ENCODE results near the gene GRIP2.

Gene GRIP2

DNA sequence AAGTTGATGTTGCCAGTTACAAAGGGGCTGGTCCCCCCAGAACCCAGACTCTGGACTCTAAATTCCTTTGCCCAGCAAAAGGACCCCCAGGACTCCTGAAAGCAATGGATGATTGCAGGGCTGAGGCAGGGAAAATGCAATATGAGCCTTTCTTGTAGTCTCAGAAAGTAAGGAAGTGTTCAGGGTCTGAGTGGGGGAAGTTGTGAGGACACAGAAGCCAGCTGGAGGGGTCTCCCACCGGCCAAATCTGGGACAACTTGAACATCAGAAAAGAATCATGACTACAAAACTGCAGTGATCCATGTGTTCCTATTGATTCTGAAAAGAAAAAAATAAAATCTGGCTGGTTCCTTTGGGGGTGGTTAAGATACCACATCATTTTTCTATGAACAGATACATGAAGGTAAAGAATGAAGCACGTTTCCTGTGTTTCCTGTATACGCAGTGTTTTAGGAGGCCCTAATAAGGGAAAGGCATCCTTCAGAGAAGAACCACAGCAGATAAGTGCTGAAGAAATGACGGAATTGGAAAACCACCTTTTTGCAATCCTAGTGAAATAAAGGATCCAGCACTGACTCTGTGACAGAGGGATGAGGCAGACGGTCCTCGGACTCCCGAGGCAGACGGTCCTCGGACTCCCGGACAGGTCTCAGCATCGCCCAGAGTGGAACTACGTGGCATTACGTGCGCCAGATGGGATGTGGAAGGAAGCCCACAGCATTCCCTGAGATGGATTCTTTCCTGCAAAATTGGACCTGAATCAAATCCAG lies 22.2 kb upstream of the GRIP2 start:
- in situ Hi-C loops (cut with MboI; ENCODE audit: low sequenced_read_pairs), result no loop called here

DNA sequence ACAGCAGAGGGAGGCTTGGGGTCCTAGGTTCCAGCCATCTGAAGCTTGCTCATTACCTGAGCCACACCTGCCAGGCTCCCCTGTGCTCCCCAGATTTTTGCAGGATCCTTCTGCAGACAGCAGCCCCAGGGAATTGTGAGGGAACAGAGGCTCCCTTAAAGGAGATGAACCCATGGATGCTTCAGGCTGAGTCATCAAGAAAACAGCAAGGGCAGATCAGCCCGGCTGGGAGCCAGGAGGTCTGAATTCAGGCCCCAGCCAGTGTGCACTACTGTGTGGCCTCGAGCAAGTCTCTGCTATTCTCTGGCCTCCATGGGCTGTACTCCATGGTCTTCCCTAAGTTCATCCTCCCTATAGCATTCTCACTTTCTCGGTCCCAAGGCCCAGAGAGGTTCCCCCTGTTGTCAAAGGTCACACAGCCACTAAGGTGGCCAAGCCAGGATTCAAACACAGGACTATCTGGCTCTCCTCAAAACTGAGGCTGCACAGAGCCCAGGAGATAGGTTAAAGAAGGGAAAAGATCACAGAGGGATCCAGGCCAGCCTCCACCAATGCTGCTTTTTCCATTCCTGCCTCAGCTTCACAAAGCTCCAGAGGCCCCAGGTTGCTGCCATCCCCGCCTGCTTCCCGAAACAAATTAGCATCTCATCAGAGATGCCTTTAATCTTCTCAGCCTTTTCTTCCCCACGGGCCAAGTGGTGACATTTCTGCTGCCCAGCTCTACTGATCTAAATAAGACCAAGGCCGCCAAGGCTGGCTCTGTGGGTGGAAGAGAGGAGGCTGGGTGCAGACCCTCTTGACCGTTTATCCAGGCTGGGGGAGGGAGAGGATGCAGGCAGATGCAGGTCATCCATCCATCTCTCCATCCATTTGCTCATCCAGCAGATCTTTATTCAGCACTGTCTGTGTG lies 21.2 kb upstream of the GRIP2 start:
- in situ Hi-C loops (cut with MboI; ENCODE audit: low sequenced_read_pairs), result no loop called here

DNA sequence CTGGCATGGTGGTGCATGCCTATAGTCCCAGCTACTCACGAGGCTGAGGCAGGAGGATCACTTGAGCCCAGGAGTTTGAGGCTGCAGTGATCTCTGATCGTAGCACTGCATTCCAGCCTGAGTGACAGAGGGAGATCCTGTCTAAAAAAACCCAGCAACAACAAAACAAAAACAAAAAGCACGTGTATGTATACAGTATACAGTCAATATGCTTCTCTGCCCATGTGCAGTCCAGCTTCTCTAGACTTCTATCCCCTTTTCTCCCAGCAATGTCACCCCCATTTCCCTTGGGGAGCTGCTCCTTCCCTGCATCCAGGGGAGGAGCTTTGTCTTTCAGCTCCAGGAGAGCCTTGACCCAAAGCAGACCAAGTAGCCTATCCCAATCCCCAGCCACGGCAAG lies 20.0 kb upstream of the GRIP2 start:
- in situ Hi-C loops (cut with MboI; ENCODE audit: low sequenced_read_pairs), result no loop called here

DNA sequence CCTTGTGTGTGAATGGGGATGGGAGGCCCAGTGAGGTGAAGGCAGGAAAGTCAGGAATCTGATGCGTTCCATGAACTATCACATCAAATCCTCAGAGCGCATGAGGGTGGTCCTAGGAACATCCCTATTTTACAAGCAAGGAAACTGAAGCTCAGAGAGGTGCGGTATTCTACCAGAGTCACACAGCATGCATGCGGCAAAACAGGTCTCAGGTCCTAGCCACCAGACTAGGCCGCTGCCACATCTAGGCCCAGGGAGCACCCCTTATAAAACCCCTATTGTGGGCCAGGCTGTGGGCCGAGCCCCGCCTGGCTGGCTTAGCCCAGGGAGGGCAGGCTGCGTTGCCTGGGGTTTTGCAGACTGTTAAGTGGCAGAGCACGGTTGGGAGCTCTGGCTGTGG lies 17.9 kb upstream of the GRIP2 start:
- in situ Hi-C loops (cut with MboI; ENCODE audit: low sequenced_read_pairs), result no loop called here

DNA sequence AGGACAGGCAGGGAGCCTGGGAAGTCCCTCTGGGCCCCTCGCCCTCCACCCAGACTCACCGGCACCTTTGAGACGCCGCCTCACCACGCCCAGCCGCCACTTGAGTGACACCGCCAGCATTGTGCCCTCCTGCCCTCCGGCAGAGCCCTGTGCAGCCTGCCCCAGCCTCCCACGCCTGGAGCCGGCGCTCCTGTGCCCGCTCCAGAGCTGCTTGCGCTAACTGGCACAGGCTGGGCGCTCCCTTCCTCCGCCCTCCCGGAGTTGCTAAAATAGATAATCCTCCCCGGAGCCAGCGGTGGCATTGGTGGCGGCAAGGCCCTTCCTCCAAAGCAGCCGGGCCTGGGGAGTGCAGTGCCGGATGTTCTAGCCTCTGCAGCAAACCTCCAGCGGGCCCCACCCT lies 15.7 kb upstream of the GRIP2 start:
- in situ Hi-C loops (cut with MboI; ENCODE audit: low sequenced_read_pairs), result no loop called here

DNA sequence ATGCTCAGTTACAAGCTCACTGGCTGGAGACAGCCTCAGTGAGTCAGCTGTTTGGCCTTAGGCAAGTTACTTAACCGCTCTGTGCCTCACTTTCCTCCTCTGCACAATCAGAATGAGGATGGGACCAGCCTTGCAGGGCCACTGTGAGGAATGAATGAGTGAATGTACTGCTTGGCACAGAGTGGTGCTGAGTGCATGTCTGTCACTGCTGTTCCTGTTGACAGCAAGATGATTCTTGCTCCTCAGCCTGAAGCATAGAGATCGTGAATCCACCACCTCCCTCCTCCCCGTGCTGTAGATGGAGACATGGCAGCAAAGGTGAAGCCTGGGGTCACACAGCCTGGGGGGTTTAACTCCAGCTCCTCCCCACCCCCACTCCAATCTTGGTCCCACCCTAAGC lies 14.6 kb upstream of the GRIP2 start:
- in situ Hi-C loops (cut with MboI; ENCODE audit: low sequenced_read_pairs), result no loop called here

DNA sequence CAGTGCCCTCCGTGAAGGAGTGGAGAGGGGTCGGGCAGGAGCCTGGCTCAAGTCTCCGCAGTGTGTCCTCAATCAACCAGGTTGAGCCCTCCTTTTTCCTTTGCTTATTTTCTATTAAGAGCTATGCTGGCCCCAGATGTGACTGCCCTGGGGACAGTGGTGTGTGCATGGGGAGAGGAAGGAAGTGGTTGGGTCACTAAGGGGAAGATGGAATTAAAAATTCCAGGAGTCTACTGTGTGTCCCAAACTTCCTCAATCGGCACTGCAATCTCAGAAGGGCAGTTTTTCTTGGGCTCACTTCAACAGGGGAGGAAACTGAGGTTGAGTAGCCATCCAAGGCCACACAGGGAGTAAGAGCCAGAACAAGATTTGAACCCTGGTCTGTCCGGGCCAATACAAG lies 13.7 kb upstream of the GRIP2 start:
- in situ Hi-C loops (cut with MboI; ENCODE audit: low sequenced_read_pairs), result no loop called here

DNA sequence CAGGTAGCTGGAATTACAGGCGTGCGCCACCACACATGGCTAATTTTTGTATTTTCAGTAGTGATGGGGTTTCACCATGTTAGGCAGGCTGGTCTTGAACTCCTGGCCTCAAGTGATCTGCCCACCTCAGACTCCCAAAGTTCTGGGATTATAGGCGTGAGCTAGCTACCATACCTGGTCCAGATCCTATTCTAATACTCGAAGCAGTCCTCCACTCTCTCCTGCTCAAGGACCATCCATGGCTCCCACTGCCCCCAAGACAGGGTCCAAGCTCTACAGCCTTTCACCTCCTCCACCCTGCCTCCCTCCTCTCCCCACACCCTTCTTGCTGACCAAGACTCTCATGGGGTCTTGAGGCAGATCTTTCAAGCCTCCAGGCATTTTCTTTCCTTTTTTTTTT lies 12.6 kb upstream of the GRIP2 start:
- in situ Hi-C loops (cut with MboI; ENCODE audit: low sequenced_read_pairs), result no loop called here

DNA sequence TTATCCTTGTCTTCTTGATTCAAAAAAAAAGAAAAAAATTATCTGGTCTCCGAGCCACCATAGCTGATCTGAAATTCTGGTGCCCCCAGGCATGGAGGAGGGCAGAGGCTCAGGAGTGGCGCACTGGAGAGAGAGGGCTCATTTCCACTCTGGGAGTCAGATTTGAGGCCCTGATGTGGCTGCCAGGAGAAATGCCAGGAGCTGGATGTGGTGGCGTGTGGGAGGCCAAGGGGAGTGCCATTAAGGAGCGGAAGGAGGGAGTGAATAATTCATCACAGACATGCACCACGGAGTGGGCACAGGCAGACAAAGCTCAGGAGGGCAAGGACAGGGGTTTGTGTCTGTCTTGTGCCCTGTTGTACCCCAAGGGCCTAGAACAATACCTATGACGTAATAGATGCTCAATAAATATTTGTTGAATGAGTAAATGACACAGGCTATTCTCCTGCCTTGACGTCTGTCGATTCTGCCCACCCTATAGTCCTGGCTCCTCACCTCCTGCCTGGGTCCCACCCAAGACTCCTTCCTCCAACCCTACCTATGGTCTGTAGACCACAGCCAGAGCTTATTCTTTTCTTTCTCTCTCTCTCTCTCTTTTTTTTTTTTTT lies 12.0 kb upstream of the GRIP2 start:
- in situ Hi-C loops (cut with MboI; ENCODE audit: low sequenced_read_pairs), result no loop called here

DNA sequence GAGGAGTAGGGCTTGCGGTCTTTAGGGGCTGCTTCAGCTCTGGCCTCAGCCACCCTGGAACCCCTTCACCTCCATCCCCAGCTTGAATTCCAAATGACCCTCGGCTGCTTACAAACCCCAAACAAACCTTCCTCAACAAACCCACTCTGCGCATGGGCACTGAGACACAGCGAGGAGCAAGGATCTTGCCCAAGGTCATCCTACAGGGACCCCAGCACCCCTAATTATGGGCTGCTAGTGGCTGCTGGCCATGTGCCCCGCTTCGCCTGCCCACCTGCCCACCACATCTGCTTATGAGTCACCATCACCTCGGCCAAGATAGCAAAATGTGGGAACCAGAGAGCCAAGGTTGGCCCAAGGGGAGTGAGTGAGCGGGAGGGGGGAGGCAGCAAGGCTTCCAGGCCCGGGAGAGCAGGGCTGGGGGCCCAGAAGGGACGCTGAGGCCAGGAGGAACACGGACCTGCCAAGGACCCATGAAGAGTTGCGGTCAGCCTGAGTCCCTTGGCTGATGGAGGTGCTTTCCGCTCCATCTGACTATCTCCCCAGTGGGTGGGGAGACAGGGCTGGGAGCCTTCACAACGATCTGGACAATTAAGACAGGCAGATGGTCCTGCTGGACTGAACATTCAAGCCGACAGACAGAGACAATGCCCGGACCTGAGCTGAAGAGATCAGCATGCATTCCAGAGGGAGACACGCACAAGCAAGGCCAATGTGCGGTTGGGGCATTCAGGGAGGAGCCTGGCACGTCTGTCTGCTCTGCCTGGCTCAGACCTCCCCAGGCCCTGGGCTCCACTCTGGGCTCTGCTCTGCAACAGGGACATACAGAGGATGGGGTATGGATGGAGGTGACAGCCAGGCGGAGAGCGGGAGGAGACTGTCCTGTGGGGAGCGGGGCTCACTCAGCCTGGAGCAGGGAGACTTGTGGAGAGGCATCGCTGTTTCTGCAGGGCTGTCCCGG lies 10.8 kb upstream of the GRIP2 start:
- in situ Hi-C loops (cut with MboI; ENCODE audit: low sequenced_read_pairs), result no loop called here

DNA sequence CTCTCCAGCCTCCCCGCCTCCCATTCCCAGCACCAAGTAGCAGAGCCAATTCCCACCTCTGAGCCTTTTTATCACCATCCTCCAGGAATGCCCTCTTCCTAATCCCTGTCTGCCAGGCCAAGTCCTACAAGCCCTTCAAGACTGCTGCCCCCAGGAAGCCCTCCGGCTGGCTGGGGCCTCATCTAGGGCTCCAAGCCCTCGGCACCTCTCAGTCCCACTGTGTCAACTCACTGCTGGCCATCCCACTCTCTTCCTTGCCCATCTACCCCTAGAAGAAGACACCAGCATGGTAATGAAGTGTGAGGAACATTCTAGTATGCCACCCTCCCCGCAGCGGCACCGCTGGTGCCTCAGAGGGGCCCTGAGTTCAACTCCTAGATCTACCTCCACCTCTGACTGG lies 10.0 kb upstream of the GRIP2 start:
- in situ Hi-C loops (cut with MboI; ENCODE audit: low sequenced_read_pairs), result no loop called here

DNA sequence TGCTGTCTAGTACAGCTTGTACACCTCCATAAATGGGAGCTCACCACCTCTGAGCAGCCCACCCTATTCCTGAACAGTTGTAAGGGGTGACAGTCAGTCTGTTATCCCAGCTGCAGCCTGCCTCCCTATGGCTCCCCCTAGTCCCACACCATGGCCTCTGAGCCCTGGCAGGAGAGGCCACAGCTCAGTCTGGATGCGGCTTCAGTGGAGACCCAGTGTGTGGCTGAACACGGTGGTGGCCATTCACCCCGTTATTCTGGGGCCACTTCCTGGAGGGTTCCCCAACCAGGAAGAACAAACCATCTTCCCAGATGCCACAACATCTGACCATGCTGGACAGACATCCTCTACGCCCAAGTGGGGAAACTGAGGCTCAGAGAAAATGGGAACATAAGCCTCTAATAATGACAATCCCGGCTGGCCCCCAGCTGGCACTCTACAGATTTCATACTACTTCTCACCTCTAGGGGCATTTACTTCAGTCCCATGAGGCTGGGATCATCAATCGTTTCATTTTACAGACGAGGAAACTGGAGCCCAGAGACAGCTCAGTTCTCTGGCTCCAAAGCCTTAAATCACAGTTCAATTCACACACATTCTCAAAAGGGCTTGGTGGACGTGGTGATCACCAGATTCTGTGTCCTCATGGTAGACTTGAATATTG lies 9.2 kb upstream of the GRIP2 start:
- in situ Hi-C loops (cut with MboI; ENCODE audit: low sequenced_read_pairs), result no loop called here

DNA sequence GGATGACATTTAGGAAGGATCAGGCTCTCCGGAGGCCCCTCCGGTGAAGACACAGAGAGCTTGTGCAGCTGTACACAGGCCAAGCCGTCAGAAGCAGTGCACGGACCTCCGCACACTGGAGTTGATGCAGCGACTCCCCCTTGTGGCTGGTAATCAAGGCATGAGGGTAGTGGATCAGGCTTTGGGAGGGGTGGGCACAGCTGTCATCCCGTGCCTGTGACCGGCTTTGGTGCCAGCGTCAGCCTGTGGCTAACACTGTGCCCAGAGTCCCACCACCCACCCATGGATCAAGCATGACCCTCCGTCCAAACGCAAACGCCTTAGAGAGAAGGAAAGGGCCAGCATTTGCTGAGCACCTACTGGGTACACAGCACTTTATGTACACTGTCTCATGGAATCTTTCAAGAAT lies 8.2 kb upstream of the GRIP2 start:
- in situ Hi-C loops (cut with MboI; ENCODE audit: low sequenced_read_pairs), result no loop called here

DNA sequence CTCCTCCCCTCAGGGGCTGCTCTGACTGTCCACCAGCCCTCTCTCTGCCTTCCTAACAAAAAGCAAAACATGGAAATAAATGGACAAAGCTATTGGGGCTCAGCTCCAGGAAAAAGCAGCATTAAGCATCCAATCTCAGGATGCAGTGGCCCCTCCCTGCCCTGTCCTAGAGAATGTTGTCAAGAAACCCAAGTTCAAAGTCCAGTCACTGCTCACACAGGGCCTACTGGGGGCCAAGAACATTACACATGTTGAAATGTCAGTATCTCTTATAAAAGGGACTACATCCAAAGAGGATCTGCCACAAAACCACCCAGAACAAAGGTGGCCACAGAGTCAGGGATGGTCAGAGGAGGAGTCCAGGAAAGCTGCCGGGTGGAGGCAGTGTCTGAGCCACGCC lies 7.6 kb upstream of the GRIP2 start:
- in situ Hi-C loops (cut with MboI; ENCODE audit: low sequenced_read_pairs), result no loop called here

DNA sequence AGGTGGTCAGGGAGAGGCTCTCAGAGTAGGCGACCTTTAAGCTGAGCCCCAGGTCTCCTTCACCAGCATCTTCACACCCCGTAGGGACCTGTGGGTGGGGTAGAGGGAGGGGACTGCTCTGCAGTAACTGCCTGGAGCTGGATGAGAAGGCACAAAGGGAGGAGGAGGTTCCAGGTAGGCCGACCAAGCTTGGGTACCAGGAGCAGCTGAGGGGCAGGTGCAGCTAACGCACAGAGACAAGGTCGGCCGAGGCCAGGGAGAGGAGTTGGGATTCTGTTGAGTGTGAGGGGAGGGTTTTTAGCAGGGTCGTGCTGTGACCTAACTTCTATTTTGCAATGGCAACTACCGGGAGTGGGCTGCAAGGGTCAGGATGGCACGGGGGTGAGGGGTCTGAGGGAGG lies 5.9 kb upstream of the GRIP2 start:
- in situ Hi-C loops (cut with MboI; ENCODE audit: low sequenced_read_pairs), result no loop called here

DNA sequence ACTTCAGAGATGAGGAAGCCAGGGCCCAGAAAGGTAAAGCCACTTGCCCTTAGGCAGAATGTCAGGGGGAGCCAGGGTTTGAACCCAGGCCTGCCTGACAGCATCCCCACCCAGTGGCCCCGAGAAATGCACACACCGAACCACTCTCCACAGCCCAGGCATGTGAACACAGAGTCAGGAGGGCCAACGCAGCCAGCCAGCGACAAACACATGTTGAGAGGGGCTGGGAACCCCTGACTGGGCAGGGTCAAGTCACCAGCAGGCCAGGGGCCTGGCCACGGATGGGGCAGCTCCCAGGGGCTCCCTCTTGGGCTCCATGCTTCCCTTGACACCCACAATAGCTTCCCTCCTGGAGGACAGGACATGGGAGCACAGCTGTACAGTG lies 5.1 kb upstream of the GRIP2 start:
- in situ Hi-C loops (cut with MboI; ENCODE audit: low sequenced_read_pairs), result no loop called here

DNA sequence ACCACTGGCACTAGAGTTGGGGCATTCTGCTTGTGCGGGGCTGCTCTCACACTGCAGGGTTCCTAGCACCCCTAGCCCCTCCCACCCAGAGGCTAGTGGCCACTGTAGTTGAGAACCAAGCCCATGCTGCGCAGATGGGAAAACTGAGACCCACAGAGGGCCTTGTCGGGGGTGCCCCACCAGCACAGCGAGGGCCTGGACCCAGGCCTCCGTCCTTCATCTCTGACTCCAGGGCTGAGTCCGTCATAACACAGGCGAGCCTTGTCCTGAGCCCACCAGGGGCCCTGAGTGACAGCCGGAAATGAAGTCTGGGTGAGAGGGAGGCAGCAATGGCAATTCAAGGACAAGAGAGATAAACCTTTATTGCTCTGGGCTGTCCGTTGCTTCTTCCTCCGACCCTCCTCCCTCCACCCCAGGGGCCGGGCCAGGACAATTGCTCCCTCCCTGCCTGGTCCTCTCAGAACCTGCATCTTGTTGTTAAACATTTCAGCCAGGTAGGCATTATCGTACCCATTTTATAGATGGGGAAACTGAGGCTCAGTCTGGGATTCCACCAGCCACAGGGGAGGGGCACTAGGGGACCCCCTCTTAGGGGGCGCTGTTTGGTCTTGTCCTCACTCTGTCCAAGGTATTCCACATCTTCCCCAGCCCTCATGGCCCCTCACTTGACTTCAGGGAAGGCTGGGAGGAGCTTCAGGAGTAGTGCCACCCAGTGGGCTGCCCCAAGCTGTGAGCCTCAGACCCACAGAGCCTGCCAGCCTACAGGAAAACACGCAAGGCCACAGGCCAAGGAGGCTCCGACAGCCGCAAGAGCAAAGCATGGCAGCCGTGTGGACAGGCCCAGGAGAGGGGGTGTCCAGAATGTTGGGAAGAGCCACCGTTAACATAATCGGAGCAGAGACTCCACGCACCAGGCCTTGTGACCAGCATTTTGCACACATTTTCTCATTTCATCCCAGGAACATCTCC lies 4.4 kb upstream of the GRIP2 start:
- in situ Hi-C loops (cut with MboI; ENCODE audit: low sequenced_read_pairs), result no loop called here

DNA sequence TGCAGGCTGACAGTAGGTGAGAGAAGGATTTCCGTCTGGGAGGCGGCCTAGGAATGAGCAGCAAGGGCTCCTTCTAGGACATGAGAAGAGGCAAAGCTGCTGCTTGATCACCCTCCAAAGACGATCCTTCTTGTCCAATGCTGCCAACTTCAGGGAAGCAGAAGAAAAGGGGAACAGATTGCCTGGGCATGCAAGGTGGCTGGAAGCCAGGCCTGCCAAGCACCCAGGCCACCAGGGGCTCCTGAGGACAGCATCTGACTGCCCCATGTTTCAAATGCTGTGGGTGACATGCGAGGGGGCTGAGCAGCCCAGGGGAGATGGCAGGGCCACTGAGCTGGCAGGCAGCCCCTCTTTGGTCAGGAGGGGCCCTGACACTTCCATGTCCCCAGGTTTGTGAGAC lies 3.3 kb upstream of the GRIP2 start:
- in situ Hi-C loops (cut with MboI; ENCODE audit: low sequenced_read_pairs), result no loop called here

DNA sequence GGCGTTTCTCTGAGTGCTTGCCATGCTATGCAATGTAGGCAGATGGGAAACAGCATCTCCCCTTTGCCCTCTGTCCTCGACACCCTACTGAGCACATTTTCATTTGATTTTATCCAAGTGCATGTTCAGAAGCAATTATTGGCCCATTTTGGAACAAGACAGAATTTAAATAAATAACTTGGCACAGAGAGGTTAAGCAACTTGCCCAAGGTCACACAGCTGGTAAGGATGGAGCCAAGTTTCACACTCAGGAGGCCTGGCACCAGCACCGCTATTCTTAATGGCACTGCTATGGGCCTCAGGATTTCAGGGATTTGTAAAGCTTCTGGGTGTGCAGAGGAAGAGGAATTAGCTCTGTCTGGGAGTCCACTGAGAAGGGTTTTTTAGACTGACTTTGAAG lies 2.5 kb upstream of the GRIP2 start:
- in situ Hi-C loops (cut with MboI; ENCODE audit: low sequenced_read_pairs), result no loop called here

All from HL-60/S4 (cell line).